Measurements from ENCODE around the gene CADPS.
A peak's percentile ranks its signal among the peaks of the same experiment; 100 is the strongest.

CADPS gene

DNA sequence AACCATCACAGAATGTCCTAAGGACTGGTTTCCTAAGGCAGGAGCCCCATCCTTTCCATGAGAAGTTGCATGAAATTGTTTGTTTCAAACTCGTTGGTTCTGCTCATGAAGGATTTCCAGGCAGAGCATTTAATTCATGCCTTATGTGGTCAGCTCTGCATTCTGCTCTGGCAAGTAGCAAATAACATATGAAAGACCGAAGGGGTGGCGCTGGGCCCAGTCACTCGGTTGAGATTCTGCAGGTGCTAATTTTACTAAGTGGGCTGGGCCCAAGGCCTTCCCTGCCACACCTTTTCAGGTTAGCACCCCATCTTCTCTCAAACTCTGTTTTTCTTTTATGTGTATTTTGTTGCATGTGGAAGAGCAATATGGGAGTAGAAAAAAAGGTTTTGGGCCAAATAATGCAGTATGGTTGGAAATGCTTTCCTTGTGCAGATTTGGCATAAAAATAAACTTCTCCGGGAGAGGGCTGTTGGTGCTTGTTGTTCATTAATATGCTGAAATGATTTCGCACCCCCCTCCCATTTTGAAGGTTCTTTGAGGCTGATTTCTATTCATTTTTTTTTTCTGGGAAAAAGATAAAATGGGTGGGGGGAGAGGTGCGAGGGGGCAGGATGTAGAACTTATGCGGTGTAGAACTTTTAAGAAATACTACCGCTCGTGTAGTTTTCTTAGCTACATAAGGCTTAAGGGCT is 318.9 kb downstream of the CADPS start:
- no peak overlapping the region for H3K4me3 ChIP-seq (replicated peaks in 1 of 2; ENCODE audit: low read depth in 2 of 2, low read length in 2 of 2)
- TF ChIP-seq CTCF (IDR thresholded peaks at IDR 0.05; ENCODE audit: low read depth, low read length): no peak
- no peak for DNase-seq (ENCODE audit: low read depth in 2 of 2)

DNA sequence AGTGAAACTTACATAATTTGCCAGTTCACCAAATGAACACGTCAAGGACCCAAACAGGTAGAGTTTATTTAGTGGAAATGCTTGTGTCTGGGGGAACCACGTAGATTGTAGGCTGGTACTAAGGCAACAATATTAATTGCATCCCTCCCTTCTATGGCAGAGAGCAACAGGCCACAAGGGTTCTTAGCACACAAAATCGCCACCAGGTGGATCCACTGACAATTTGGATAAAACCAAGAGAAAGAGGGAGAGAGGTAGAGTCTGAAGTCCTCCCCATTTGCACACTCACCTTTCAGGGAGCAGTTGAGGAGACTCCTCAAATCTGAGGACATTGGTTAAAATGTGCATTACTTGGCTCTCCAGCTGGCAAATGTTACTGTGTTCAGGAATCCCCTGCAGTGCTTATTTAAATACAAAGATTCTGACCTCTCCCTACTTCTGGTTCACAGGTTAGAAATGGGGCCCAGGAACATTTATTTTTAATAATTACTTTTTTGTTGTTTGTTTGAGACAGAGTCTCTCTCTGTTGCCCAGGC is 320.9 kb downstream of the CADPS start:
- peak; percentile 42 for TF ChIP-seq CTCF (IDR thresholded peaks at IDR 0.05; ENCODE audit: low read depth, low read length)
- DNase-seq (ENCODE audit: low read depth in 2 of 2): peak; percentile 16 to 30
- no peak overlapping the region for H3K4me3 ChIP-seq (replicated peaks in 1 of 2; ENCODE audit: low read depth in 2 of 2, low read length in 2 of 2)

DNA sequence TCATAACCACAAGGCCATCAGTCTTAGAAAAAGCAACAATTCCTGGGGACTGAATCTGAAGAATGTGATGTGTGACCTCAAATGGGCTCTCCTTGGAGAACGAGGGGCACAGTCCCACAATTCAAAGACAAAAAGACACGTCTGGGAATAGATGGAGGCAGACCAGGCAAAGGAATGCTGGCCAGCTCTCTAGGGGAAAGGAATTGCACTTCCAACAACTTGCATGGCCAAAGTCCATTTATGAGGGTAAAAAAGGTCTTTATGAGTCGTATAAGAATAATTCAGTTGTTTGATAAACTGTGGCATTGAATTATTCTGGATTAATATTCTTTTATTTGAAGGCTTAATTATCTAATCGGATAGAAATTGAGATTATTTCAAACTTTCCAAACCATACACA is 321.4 kb downstream of the CADPS start:
- TF ChIP-seq CTCF (IDR thresholded peaks at IDR 0.05; ENCODE audit: low read depth, low read length): no peak
- DNase-seq (ENCODE audit: low read depth in 2 of 2): no peak
- H3K4me3 ChIP-seq (replicated peaks in 1 of 2; ENCODE audit: low read depth in 2 of 2, low read length in 2 of 2): no peak overlapping the region

DNA sequence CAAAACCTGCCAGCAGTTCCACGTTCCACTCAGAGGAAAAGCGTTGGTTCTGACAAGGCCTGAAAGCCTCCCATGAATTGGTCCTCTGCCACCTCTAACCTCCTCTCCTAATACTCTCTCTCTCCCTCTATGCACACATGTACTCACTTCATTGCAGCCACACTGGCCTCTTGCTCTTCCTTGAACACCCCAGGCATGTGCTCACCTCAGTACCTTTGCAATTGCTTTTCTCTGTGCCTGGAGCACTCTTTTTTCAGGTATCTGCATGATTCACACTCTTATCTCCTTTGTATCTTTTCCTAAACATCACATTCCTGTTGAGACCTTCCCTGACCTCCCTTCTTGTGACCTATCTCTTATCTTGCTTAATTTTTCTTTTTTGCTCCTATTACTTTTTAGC is 323.7 kb downstream of the CADPS start:
- no peak for TF ChIP-seq CTCF (IDR thresholded peaks at IDR 0.05; ENCODE audit: low read depth, low read length)
- no peak overlapping the region for H3K4me3 ChIP-seq (replicated peaks in 1 of 2; ENCODE audit: low read depth in 2 of 2, low read length in 2 of 2)
- no peak for DNase-seq (ENCODE audit: low read depth in 2 of 2)

DNA sequence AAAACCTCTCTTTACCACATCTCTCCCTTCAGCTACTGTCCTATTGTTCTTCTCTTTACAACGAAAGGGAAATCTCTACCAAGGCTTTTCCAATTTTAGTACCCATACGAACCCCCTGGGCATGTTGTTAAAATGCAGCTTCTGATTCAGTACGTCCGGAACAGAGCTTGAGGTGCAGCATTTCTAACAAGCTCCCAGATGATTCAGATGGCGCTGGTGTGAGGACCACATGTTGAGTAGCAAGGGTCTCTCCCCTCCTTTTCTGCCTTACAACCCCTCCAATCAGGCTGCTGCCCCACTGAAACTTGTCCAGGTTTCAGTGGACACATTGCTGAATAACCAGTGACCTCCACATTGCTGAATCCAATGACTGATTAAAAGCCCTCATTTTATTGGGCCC is 324.8 kb downstream of the CADPS start:
- no peak for TF ChIP-seq CTCF (IDR thresholded peaks at IDR 0.05; ENCODE audit: low read depth, low read length)
- no peak for DNase-seq (ENCODE audit: low read depth in 2 of 2)
- H3K4me3 ChIP-seq (replicated peaks in 1 of 2; ENCODE audit: low read depth in 2 of 2, low read length in 2 of 2): no peak overlapping the region

DNA sequence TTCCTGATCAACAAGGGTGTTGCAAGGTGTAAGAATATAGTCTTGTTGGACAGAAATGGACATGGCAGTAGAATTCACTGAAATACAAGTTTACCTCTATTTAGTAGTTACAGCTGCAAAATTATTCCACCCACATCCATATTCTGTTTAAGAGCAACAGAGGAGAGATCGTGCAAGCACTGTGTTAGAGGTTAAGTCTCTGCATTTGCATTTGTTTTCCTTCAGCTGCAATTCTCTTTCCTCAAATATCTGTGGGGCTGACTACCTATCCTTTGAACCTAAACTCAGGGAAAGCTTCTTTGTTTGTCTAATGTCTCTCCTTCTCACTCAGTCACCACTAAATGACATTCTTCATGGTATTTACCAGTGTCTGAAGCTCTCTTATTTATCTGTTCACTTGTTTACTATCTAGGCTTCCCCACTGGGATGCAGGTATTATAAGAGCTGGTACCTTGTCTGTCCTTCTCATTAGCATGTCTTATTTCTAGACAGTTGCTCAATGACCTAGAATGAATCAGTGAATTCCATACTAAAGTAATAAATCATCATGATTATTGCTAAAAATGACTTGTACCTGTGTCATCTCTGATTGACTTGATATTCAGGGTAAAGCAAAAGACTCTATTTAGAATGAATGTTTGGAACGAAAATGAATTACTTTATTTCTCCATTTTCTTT is 326.5 kb downstream of the CADPS start:
- no peak for TF ChIP-seq CTCF (IDR thresholded peaks at IDR 0.05; ENCODE audit: low read depth, low read length)
- no peak for DNase-seq (ENCODE audit: low read depth in 2 of 2)
- H3K4me3 ChIP-seq (replicated peaks in 1 of 2; ENCODE audit: low read depth in 2 of 2, low read length in 2 of 2): no peak overlapping the region

Measured in cardiac fibroblast (primary cell).